Measurements from ENCODE around the gene FAM98C.

Gene FAM98C

GRCh38 chr19:38429055-38429810 is 26.3 kb downstream of the FAM98C start:
- DNase-seq = no peak

GRCh38 chr19:38429811-38430156 is 26.9 kb downstream of the FAM98C start:
- no peak for DNase-seq

- no peak for DNase-seq
Measured at GRCh38 chr19:38430931-38431330, 28.0 kb downstream of the FAM98C start.

GRCh38 chr19:38433268-38433733 is 30.4 kb downstream of the FAM98C start, which contains the start of gene RYR1:
Gene RYR1, plus strand, starts transcription at chr19:38433691. Its CDS starts 139 bp downstream, at chr19:38433830.
- no peak for DNase-seq

- DNase-seq = no peak
Measured at GRCh38 chr19:38434549-38435051, 31.7 kb downstream of the FAM98C start.

GRCh38 chr19:38437295-38437694 is 34.4 kb downstream of the FAM98C start:
- no peak for DNase-seq

- DNase-seq = no peak
Measured at GRCh38 chr19:38437917-38438316, 35.0 kb downstream of the FAM98C start.

GRCh38 chr19:38440592-38440991 is 37.7 kb downstream of the FAM98C start:
- DNase-seq = no peak

- DNase-seq = no peak
Measured at GRCh38 chr19:38441657-38442348, 38.9 kb downstream of the FAM98C start.

- no peak for DNase-seq
Measured at GRCh38 chr19:38442736-38443135, 39.8 kb downstream of the FAM98C start.

- DNase-seq = no peak
Measured at GRCh38 chr19:38443458-38443999, 40.6 kb downstream of the FAM98C start.

- DNase-seq = no peak
Measured at GRCh38 chr19:38444026-38444425, 41.1 kb downstream of the FAM98C start.

- no peak for DNase-seq
Measured at GRCh38 chr19:38445362-38445761, 42.5 kb downstream of the FAM98C start.

- DNase-seq = no peak
Measured at GRCh38 chr19:38448225-38448624, 45.3 kb downstream of the FAM98C start.

GRCh38 chr19:38449518-38449917 is 46.6 kb downstream of the FAM98C start:
- no peak for DNase-seq

- DNase-seq = no peak
Measured at GRCh38 chr19:38451036-38451435, 48.1 kb downstream of the FAM98C start.

GRCh38 chr19:38451629-38452028 is 48.7 kb downstream of the FAM98C start:
- no peak for DNase-seq

GRCh38 chr19:38452430-38453366 is 49.8 kb downstream of the FAM98C start:
- DNase-seq = no peak

- no peak for DNase-seq
Measured at GRCh38 chr19:38453596-38453995, 50.7 kb downstream of the FAM98C start.

- DNase-seq = no peak
Measured at GRCh38 chr19:38455031-38455430, 52.1 kb downstream of the FAM98C start.

GRCh38 chr19:38457202-38457601 is 54.3 kb downstream of the FAM98C start:
- no peak for DNase-seq

- DNase-seq = no peak
Measured at GRCh38 chr19:38457690-38458405, 55.0 kb downstream of the FAM98C start.
